Thoracic aorta (tissue), 2 donors: ENCODE data around the gene OGDH. TPM values are rescaled to one million over a fixed set of nuclear protein-coding genes. Genes with fewer than 3 reads are reported as not detected.
A peak's percentile ranks its signal among the peaks of the same experiment; 100 is the strongest.

Experiments
- ATAC-seq: fragments of 150-250 bp; one replicate; pipeline ENCODE4 v1.8.0; 2017; ENCODE audit warnings: low read depth; ENCODE audit not compliant: insufficient number of reproducible peaks, low FRiP score
- DNase-seq: peaks from one replicate; pipeline ENCODE4 v3.0.0-alpha.2; 2020; ENCODE audit warnings: low spot score
- H3K27ac ChIP-seq, 2 donors: fragments of 200-600 bp; sonication (generic); 1 replicate in 1 of 2; 2 replicates in 1 of 2; pipeline ENCODE4 v1.5.1; 2016; ENCODE audit warnings: mild to moderate bottlenecking in 2 of 2, moderate library complexity in 2 of 2
- H3K27me3 ChIP-seq: fragments of 200-600 bp; sonication (generic); replicated peaks from 2 replicates; pipeline ENCODE4 v1.6.0; 2016; ENCODE audit warnings: mild to moderate bottlenecking; ENCODE audit not compliant: insufficient read depth
- H3K36me3 ChIP-seq: fragments of 200-600 bp; sonication (generic); one replicate; pipeline ENCODE4 v1.5.1; 2016
- H3K4me1 ChIP-seq, 2 donors: fragments of 200-600 bp; sonication (generic); 1 replicate in 1 of 2; 2 replicates in 1 of 2; pipeline versions ENCODE4 v1.5.1 to v1.6.0; 2016; ENCODE audit warnings: low read depth in 2 of 2, mild to moderate bottlenecking in 1 of 2; ENCODE audit not compliant: control insufficient read depth in 1 of 2
- H3K4me3 ChIP-seq: fragments of 200-600 bp; sonication (generic); 2 replicates; pipeline ENCODE4 v1.5.1; 2016; ENCODE audit warnings: mild to moderate bottlenecking
- H3K9me3 ChIP-seq: fragments of 200-600 bp; sonication (generic); 2 replicates; pipeline ENCODE4 v1.5.1; 2016
- total RNA-seq, 2 donors: library from RNA; depleted of rRNA; stranded (reverse); fragments of >200 nt; gene quantifications; one replicate each; pipeline versions ENCODE4 v1.1.0 to v1.2.3, GENCODE V29; 2016
- TF ChIP-seq, protein P1 (sequence below): fragments of 200-600 bp; sonication (generic); IDR thresholded peaks from one replicate; pipeline ENCODE4 v1.5.1; 2019; ENCODE audit warnings: antibody characterized with exemption

OGDH gene
- total RNA-seq, 2 donors from 2014 or later, result 80.8 to 99.2 TPM

DNA sequence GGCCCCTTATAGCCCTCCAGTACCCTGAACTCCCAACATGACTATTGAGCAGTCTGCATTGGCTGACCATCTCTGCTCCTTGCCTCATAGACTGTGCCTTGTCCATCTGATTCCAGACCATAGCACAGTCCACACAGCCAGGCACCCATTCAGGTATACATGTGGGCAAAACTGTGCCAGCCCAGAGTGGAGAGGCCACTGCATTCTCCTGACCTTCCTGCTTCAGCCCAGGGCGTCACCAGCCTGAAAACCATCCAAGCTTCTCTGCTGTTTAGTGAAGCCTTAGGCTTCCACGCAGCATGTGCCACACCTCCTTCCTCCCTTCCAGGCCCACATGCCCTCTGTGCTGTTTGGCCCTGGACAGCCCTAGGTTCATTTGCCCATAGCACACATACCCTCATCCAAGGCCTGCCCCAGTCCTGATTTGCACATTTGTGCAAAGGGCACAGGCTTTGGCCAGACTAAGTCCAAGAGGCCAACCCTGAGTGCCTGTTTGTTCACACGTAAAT is 43.2 kb upstream of the OGDH start:
- peaks cover 28% of the 10 kb centered on the region for H3K36me3 ChIP-seq
- DNase-seq (no peak), ATAC-seq (no peak)
- TF ChIP-seq, protein P1, sequence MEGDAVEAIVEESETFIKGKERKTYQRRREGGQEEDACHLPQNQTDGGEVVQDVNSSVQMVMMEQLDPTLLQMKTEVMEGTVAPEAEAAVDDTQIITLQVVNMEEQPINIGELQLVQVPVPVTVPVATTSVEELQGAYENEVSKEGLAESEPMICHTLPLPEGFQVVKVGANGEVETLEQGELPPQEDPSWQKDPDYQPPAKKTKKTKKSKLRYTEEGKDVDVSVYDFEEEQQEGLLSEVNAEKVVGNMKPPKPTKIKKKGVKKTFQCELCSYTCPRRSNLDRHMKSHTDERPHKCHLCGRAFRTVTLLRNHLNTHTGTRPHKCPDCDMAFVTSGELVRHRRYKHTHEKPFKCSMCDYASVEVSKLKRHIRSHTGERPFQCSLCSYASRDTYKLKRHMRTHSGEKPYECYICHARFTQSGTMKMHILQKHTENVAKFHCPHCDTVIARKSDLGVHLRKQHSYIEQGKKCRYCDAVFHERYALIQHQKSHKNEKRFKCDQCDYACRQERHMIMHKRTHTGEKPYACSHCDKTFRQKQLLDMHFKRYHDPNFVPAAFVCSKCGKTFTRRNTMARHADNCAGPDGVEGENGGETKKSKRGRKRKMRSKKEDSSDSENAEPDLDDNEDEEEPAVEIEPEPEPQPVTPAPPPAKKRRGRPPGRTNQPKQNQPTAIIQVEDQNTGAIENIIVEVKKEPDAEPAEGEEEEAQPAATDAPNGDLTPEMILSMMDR, result no peak
- H3K27ac ChIP-seq, result no peak overlapping the region
- no peaks in the 10 kb centered on the region for H3K27me3 ChIP-seq
- H3K4me3 ChIP-seq, result no peak overlapping the region
- H3K9me3 ChIP-seq, result no peaks in the 10 kb centered on the region
- no peaks in the 10 kb centered on the region for H3K4me1 ChIP-seq

DNA sequence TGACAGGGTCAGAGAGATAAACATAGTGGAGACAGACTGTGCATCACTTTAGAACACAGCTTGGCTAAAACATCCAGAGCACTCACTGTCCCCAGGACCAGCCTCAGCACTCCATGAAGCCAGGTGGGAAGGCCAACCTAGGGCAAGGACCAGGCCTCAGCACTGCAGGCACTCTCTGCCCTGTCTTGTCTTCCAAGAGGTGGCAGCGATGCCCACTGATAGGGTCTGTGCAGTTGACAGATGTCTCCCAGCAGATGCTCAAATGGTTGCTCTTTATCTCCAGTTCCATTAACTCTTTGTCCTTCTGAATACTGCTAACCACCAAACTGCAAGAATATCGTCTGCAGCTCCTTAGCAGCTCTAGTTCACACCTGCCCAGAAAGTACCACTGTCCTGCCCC is 41.8 kb upstream of the OGDH start:
- DNase-seq (no peak), ATAC-seq (no peak)
- no peak overlapping the region for H3K27ac ChIP-seq
- TF ChIP-seq, protein P1, result no peak
- H3K9me3 ChIP-seq, result no peaks in the 10 kb centered on the region
- no peaks in the 10 kb centered on the region for H3K27me3 ChIP-seq
- no peaks in the 10 kb centered on the region for H3K4me1 ChIP-seq
- no peak overlapping the region for H3K4me3 ChIP-seq
- peaks cover 42% of the 10 kb centered on the region for H3K36me3 ChIP-seq

DNA sequence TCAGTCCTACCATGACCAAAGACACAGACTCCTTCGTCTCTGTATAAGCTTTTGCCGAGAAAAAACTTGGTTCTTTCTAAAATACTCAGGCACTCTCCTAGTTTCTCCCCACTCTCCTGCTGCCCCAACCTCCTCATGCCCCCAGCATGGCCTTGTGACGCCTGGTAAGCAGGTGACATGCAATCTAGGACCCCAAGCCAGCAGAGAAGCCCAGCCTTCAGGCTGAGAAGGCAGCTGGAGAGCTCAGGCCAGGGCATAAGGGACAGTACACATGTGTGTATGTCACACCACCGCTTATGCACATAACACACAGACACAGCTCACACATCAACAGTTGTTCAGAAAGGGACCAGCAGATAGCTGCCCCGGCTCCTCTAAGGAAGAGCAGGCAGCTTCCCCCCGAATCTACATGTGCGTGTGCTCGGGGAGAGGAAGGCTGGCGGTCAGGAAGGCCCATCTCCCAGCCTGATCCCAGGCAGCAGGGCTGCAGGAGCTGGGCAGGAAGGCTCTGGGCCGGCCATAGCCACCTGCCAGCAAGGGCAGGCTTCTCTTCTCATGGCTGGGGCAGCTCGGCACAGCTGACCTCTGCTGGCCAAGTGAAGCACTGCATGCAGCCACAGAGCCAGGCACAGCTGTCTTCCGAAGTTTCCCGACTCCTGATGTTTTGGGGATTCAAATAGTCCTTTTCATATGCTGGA is 41.2 kb upstream of the OGDH start:
- ATAC-seq (no peak), DNase-seq (no peak)
- no peak overlapping the region for H3K27ac ChIP-seq
- H3K4me3 ChIP-seq, result no peak overlapping the region
- TF ChIP-seq, protein P1, result peak; percentile 96
- H3K36me3 ChIP-seq, result peaks cover 49% of the 10 kb centered on the region
- no peaks in the 10 kb centered on the region for H3K27me3 ChIP-seq
- no peaks in the 10 kb centered on the region for H3K9me3 ChIP-seq
- no peaks in the 10 kb centered on the region for H3K4me1 ChIP-seq

DNA sequence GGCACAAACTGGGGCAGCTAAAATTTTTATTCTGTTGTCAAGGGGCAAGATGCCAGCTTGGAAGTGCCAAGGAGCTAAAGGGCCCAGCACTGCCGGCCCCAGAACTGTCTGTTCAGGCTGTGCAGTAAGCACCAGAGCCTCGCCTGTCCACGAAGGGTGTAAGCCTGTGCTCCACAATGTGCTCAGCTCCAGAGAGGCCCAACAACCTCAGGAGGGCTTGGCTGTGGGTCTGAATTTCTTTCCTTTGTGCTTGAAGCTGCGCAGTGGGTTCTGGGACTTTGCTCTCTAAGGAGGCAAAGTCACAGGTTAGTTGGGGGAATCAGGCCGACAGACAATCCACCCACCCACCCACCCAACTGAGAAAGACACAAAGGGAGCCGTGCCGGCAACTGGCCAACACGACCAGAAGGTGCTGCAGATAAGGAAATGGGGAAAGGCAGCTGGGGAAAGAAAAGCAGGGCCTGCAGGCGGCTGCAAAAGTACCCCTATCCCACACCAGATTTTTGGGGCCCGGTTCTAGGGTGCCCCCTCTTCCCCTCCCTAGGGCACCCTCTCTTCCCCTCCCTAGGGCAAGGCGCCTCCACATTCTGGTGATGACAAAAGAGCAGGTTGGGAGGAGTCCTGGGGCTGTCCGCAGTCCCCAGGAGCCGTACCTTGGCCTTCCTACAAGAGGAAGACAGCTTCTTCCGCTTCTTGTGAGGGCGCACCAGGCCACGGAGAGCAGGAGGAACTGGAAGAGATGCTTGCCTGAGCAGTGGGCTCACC is 40.5 kb upstream of the OGDH start:
- ATAC-seq (no peak), DNase-seq (no peak)
- peaks cover 56% of the 10 kb centered on the region for H3K36me3 ChIP-seq

DNA sequence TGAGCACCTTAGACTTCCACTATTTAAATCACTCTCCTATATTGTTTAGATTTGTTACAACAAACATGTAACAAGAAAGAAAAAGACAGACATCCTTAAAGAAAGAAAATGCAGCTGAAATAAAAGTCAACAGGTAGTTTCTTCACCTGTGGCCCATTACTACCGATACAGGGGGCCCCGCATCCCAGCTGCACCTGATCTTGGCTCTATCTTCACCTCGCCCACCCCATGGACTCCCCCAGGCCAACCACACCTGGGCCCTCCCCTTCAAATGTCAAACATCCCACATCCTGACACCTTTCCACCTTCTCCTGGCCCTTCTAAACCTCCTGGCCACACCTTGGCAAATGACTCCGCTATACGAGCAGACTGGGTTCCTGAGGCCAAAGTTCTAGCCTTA is 39.7 kb upstream of the OGDH start:
- Histone ChIP-seq H3K4me3 (no peak overlapping the region), H3K9me3 (no peaks in the 10 kb centered on the region), H3K36me3 (peaks cover 63% of the 10 kb centered on the region), H3K27ac (no peak overlapping the region), H3K4me1 (no peaks in the 10 kb centered on the region), H3K27me3 (no peaks in the 10 kb centered on the region)
- ATAC-seq, result no peak
- TF ChIP-seq, protein P1, result no peak
- DNase-seq, result no peak

More for the DNA sequence above, 40.5 kb upstream of the OGDH start:
- H3K9me3 ChIP-seq, result no peaks in the 10 kb centered on the region
- no peaks in the 10 kb centered on the region for H3K27me3 ChIP-seq
- H3K27ac ChIP-seq, result no peak overlapping the region
- no peaks in the 10 kb centered on the region for H3K4me1 ChIP-seq
- TF ChIP-seq, protein P1, result no peak
- H3K4me3 ChIP-seq, result no peak overlapping the region
